Amniotic epithelial cell (primary cell): ENCODE measurements around the gene ARRDC2.
A peak's percentile ranks its signal among the peaks of the same experiment; 100 is the strongest.

Experiments
- DNase-seq: peaks from one replicate; pipeline ENCODE4 v3.0.0-alpha.2; 2010; ENCODE audit warnings: low read depth

Gene ARRDC2

DNA sequence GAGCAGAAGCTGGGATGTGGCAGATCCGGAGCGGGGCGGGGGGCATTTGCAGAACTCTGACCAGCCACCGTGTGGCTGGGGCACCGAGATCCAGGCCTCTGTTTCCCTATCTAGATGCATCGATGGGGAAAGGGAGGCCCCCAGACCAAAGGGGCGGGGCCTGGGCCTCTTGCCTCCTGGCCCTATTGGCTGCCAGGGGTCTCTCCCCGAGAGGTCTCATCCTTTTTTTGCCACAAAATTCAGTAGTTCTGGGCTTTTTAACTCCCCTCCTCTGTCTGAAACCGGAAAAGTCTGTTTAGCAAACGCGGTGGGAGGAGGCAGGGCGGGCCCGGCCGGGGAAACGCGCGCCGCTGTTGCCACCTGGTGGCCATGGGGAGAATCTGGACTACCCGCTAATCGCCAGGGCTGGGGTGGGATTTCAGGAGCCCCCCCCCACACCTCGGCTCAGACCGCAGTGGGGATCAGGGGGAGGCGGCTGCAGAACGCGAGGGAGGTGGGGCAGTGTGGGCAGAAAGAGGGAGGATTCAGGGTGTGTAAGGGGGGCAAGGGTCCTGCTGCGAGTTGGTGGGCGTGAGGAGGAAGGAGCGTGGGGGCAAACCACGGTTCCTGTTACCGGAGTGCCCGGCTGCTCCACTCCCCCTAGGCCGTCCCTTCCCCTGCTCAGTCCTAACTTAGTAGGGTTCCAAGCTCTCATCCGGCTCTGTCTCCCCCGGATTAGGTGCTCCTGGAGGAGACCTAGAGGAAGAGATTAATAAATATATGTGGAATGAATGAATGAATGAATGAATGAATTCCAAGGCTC is 50.4 kb downstream of the ARRDC2 start:
- DNase-seq = peak; percentile 54

DNA sequence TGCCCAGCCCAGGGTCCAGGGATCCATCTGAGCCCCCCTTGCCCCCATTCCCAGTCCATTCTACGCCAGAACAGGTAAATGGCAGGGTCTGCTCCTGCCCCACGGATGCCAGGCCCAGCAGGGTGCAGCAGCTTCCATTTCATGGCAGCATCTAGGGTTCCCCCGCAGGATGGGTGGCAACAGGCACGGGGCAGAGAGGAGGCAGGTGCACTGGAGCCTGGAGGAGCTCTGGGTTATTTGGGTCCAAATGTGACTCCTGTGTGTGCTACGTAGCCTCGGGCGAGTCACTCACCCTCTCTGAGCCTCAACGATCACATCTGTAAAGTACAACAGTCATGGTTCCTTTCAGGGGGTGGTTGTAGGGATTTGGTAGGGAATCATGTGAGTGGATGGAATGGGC is 51.3 kb downstream of the ARRDC2 start:
- no peak for DNase-seq

DNA sequence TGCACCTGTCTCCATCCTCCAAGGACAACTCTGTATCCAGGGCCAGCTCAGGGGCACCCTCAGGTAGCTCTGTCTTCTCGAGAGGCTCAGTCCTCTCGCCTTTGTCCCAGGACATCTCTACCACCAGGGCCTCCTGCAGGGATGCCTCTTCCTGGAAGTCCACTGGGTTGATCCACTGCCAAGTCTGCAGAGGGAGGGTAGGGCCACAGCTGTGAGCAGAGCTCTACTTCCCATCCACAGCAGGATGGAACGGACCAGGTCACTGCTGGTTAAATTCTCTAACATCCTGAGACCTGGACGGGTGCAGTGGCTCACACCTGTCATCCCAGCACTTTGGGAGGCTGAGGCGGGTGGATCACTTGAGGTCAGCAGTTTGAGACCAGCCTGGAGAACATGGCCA is 51.9 kb downstream of the ARRDC2 start:
- DNase-seq = no peak

DNA sequence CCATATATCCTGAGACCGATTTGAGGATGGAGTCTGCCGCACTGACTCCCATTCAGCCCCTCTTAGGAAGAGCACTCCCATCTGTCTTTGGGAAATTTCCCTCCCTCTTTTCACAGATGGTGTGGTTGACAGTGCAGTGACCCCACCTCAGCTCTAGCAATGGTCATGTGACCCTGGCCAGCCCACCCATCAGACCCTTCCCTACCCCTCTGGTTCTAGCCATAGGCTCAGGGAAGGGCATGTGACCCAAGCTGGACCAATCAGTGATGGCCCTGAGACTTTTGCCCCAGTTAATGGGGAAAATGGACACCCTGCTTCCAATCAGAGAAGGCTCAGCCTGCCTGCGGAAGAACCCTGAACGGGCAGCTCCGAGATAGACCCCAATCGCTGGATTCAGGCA is 52.5 kb downstream of the ARRDC2 start:
- DNase-seq = no peak

DNA sequence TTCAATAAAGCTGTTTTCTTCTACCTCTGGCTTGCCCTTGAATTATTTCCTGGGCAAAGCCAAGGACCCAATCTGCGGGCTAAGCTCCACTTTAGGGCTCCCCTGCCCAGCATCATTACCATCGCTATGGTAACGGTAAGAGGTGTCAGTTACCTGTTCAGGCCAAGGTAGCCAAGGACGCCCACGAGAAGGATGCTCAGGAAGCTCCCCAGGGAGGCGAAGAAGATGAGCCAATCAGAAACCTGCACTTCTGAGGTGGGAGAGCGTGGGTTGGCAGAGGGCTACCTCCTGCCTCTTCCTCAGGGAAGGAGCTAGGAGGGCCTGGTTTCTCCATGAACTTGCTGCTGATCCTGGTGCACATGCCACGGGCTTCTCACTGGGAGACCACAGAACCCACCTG is 54.1 kb downstream of the ARRDC2 start:
- DNase-seq = no peak

DNA sequence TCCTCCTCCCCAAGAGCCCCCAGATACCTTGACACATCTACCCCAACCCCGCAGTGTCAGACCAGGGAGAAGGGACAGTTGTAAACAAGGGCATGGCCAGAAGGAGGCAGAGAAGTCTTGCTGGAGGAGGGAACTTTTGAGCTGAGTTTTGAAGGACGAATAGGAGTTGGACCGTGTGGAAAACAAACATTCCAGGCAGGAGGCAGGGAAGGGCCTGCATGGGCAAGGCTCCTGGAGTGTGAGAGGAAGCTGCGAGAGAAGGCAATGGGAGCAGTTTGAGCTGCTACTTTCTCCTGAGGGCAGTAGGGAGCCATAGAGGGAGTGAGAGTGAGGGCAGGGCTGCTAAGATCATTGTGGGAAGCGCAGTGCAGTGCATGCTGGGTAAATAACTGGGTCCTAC is 55.5 kb downstream of the ARRDC2 start:
- no peak for DNase-seq
